Spleen (tissue), 11 donors: ENCODE measurements around the gene GJA1. TPM values are rescaled to one million over a fixed set of nuclear protein-coding genes. Genes with fewer than 3 reads are reported as not detected.

ENCODE experiments used
- DNase-seq: peaks from one replicate; pipeline ENCODE4 v3.0.0-alpha.2; 2020
- H3K27ac ChIP-seq, 8 donors: fragments of 200-600 bp; sonication (generic) in 7 of 8; 1 replicate in 4 of 8; 2 replicates in 4 of 8; pipeline versions ENCODE4 v1.5.0 to v1.8.0; 2016 to 2021; ENCODE audit warnings: inconsistent platforms in 4 of 8, mild to moderate bottlenecking in 4 of 8, moderate library complexity in 1 of 8
- H3K27me3 ChIP-seq, 7 donors: fragments of 200-600 bp; sonication (generic) in 6 of 7; replicated peaks in 1 of 7; 1 replicate in 4 of 7; 2 replicates in 3 of 7; pipeline versions ENCODE4 v1.5.0 to v1.8.0; 2016 to 2021; ENCODE audit warnings: inconsistent platforms in 3 of 7, mild to moderate bottlenecking in 1 of 7
- H3K36me3 ChIP-seq, 6 donors: fragments of 200-600 bp; sonication (generic) in 5 of 6; 1 replicate in 4 of 6; 2 replicates in 2 of 6; pipeline versions ENCODE4 v1.5.0 to v1.8.0; 2016 to 2021; ENCODE audit warnings: inconsistent platforms in 2 of 6
- H3K4me1 ChIP-seq, 6 donors: fragments of 200-600 bp; sonication (generic) in 5 of 6; 1 replicate in 3 of 6; 2 replicates in 3 of 6; pipeline versions ENCODE4 v1.5.0 to v1.8.0; 2016 to 2021; ENCODE audit warnings: inconsistent platforms in 3 of 6
- H3K4me3 ChIP-seq, 8 donors: fragments of 200-600 bp; sonication (generic) in 7 of 8; 1 replicate in 4 of 8; 2 replicates in 4 of 8; pipeline versions ENCODE4 v1.5.0 to v1.8.0; 2016 to 2021; ENCODE audit warnings: inconsistent platforms in 4 of 8, mild to moderate bottlenecking in 4 of 8, moderate library complexity in 2 of 8
- H3K9me3 ChIP-seq, 8 donors: fragments of 200-600 bp; sonication (generic) in 7 of 8; 1 replicate in 4 of 8; 2 replicates in 4 of 8; pipeline versions ENCODE4 v1.5.0 to v1.8.0; 2016 to 2021; ENCODE audit warnings: inconsistent platforms in 4 of 8
- CTCF ChIP-seq, 11 experiments: fragments of 200-600 bp in 7 of 11; fragments of 450-650 bp in 4 of 11; sonication (generic) in 4 of 11; IDR thresholded peaks in 8 of 11; conservative IDR thresholded peaks in 3 of 11; 1 replicate in 7 of 11; 2 replicates in 4 of 11; pipeline versions ENCODE4 v1.4.0 to v1.8.0; 2016 to 2021; ENCODE audit warnings: antibody characterized with exemption in 11 of 11, inconsistent platforms in 4 of 11, mild to moderate bottlenecking in 1 of 11
- POLR2A ChIP-seq, 3 donors: fragments of 450-650 bp; IDR thresholded peaks; one replicate each; pipeline ENCODE4 v1.5.1; 2017; ENCODE audit warnings: antibody characterized with exemption in 3 of 3, mild to moderate bottlenecking in 1 of 3
- POLR2AphosphoS5 ChIP-seq, 3 donors: sonication (generic); formaldehyde crosslinking; IDR thresholded peaks; one replicate each; pipeline ENCODE4 v1.5.1; 2017; ENCODE audit warnings: antibody characterized with exemption in 3 of 3
- WGBS, 5 donors: extraction: QIAGEN DNeasy Blood & Tissue Kit in 3 of 5; methylation state at CpG; one replicate each; pipeline versions ENCODE4 v1.1.5 to v1.1.7; 2013 to 2018; 5-methylcytosine and 5-hydroxymethylcytosine counted together
- intact Hi-C: fragments of 100-400 bp; cut with DNase I; formaldehyde crosslinking; loops from one replicate; pipeline ENCODE4 v1.15.0; 2023; ENCODE audit warnings: low total_unique reads
- polyA plus RNA-seq, 3 donors: library from polyadenylated mRNA; stranded (reverse); fragments of 200-250 nt; gene quantifications; one replicate each; pipeline ENCODE4 v1.2.1, GENCODE V29; 2013
- total RNA-seq, 7 donors: library from RNA; depleted of rRNA in 3 of 7; stranded (reverse); fragments of >200 nt in 3 of 7; fragmentation: NEBNext Ultra II Directional in 4 of 7; extraction: Animal tissue kit (Norgen Biotek cat#: 25700) in 4 of 7; gene quantifications; one replicate each; pipeline versions ENCODE4 v1.1.0 to v1.2.1, GENCODE V29; 2016 to 2021
- donor health status: healthy with polysubstance abuse.
- donor health status: DM: no; HTN: no; CAD: no; lungs with moderate emphysema.
- donor health status: DM: no; HTN: no; CAD: no.
- donor health status: Bipolar disorder and iron deficiency.
- donor health status: healthy.
- donor health status: DM: no; HTN: no; CAD: no.
- donor health status: DM: yes; HTN: yes; CAD: no.

Gene GJA1
- total and polyA plus RNA-seq, 10 donors = 1.3 to 8.1 (median 3.2) TPM

- Histone ChIP-seq H3K27ac (no peak overlapping the region), H3K36me3 (peaks cover 0 to 5% (median 0%) of the 10 kb centered on the region in 6 donors), H3K4me3 (no peak overlapping the region), H3K9me3 (no peaks in the 10 kb centered on the region), H3K4me1 (no peaks in the 10 kb centered on the region), H3K27me3 (no peaks in the 10 kb centered on the region)
- intact Hi-C loops = no loop called here
- TF ChIP-seq POLR2AphosphoS5 (IDR thresholded peaks at IDR 0.05) (no peak), POLR2A (IDR thresholded peaks at IDR 0.05) (no peak), CTCF (IDR thresholded peaks at IDR 0.05 in 8 of 11, conservative IDR thresholded peaks at IDR 0.05 in 3 of 11) (no peak)
- DNase-seq = no peak
- 91 to 94% (median 93%) methylated on average over 11 of the region's 11 CpGs for WGBS, 5 donors
Measured at GRCh38 chr6:121450242-121450641, 14.8 kb downstream of the GJA1 start.

GRCh38 chr6:121451250-121451649 lies 15.8 kb downstream of the GJA1 start:
- no peaks in the 10 kb centered on the region for H3K4me1 ChIP-seq
- no peak overlapping the region for H3K27ac ChIP-seq
- TF ChIP-seq CTCF (IDR thresholded peaks at IDR 0.05 in 8 of 11, conservative IDR thresholded peaks at IDR 0.05 in 3 of 11) = no peak
- no peak for TF ChIP-seq POLR2A (IDR thresholded peaks at IDR 0.05)
- TF ChIP-seq POLR2AphosphoS5 (IDR thresholded peaks at IDR 0.05) = no peak
- intact Hi-C loops = no loop called here
- no peaks in the 10 kb centered on the region for H3K9me3 ChIP-seq
- no peak for DNase-seq
- peaks cover 0 to 5% (median 0%) of the 10 kb centered on the region in 6 donors for H3K36me3 ChIP-seq
- no peak overlapping the region for H3K4me3 ChIP-seq
- H3K27me3 ChIP-seq = no peaks in the 10 kb centered on the region

DNA sequence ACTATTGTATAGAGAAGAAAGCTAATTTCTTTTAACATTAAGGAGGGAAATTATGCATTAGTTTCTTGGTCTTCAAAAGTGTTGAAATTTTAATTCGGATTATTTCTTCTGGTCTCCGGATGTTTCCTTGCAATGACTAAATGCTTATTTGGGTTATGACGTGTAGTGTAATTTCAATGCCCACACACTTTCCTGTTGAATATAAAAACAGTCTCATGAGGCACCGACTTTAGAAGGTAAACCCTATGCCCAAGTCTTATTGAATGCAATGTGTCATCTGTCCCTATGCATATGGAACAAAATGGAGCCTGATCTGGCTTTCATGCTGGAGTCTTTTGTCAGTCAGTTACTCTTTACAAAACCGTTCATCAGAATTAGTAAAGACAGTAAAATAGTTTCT lies 17.7 kb downstream of the GJA1 start:
- Histone ChIP-seq H3K27ac (no peak overlapping the region), H3K4me1 (no peaks in the 10 kb centered on the region), H3K4me3 (no peak overlapping the region), H3K27me3 (no peaks in the 10 kb centered on the region), H3K36me3 (no peaks in the 10 kb centered on the region), H3K9me3 (no peaks in the 10 kb centered on the region)
- 81 to 92% (median 91%) methylated on average over 5 of the region's 5 CpGs for WGBS, 5 donors
- intact Hi-C loops = no loop called here
- TF ChIP-seq CTCF (IDR thresholded peaks at IDR 0.05 in 8 of 11, conservative IDR thresholded peaks at IDR 0.05 in 3 of 11) (no peak), POLR2A (IDR thresholded peaks at IDR 0.05) (no peak), POLR2AphosphoS5 (IDR thresholded peaks at IDR 0.05) (no peak)
- no peak for DNase-seq

DNA sequence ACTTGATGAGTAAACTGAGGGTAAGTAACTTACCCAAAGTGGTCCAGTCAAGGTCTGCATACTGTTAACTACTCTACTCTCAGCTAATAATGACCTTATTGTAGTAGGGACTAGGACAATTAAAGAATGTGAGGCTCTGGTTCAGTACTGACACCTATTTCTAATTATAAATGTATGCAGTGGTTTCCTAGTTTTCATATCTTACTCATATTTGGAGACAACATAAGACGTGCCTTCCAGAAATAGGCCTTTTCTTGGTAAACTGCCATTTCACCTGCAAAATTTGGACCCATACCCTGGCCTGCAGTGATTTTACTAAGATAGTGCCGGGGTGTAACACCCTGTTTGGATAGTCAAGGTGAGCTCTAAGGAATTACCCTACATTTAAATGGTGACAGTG lies 24.7 kb downstream of the GJA1 start:
- WGBS, 5 donors = 46 to 94% (median 77%) methylated on average over 2 of the region's 2 CpGs
- no peaks in the 10 kb centered on the region for H3K36me3 ChIP-seq
- H3K4me1 ChIP-seq = no peaks in the 10 kb centered on the region
- no peaks in the 10 kb centered on the region for H3K9me3 ChIP-seq
- DNase-seq = no peak
- no peak overlapping the region for H3K27ac ChIP-seq
- H3K27me3 ChIP-seq = no peaks in the 10 kb centered on the region
- intact Hi-C loops = no loop called here
- no peak overlapping the region for H3K4me3 ChIP-seq
- TF ChIP-seq CTCF (IDR thresholded peaks at IDR 0.05 in 8 of 11, conservative IDR thresholded peaks at IDR 0.05 in 3 of 11) (no peak), POLR2A (IDR thresholded peaks at IDR 0.05) (no peak), POLR2AphosphoS5 (IDR thresholded peaks at IDR 0.05) (no peak)
